NCI-H1105 (cell line): Measurements from ENCODE around the gene HDAC6.
"Not testable (repeated sequence)": the region's sequence is repeated elsewhere in the genome, so short reads cannot be mapped to it uniquely, and the experiment has no call there.

Experiments used
- DNase-seq: peaks from one replicate; lab custom pipeline; 2025; lab: John Stamatoyannopoulos, UW

The HDAC6 gene

DNA sequence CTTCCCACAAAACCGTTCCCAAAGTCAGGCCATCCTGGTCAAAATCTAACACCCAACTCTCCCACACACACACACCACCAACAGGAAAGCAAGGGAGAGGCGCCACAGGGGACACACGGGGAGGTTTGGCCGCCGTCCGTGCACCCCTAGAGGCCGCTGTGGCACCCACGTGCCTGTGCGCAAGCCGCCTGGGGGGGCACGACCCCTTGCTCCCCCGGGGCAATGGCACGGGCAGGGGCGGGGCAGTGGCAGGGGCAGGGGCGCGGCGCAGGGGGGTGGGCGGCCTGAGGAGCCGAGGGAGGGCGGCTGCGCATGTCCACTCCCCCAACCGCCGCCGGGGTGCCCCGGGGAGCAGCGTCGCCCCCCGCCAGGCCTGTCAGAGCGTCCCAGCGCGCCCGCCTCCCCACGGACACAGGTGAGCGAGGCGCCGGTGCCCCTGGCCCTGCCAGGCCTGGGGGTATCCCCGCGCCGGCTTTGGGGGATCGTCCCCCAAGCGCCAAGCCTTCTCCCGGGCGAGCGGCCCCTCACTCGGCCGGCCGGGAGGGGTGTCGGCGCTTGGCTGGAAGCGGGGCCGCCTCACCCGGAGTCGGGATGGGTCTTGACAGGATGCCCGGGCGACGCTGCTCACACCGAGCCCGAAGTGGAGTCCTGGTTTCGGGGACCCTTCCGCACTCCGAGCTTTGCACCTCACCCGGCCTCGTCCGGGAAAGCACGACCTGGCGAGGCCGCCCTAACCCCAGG, 24.4 kb downstream of the HDAC6 start, which contains the start of gene ERAS:
ERAS (plus strand) TSS at position 379 of the 741 bp plus-strand sequence. CDS start 2,611 bp downstream, outside the sequence.
- DNase-seq, result no peak

DNA sequence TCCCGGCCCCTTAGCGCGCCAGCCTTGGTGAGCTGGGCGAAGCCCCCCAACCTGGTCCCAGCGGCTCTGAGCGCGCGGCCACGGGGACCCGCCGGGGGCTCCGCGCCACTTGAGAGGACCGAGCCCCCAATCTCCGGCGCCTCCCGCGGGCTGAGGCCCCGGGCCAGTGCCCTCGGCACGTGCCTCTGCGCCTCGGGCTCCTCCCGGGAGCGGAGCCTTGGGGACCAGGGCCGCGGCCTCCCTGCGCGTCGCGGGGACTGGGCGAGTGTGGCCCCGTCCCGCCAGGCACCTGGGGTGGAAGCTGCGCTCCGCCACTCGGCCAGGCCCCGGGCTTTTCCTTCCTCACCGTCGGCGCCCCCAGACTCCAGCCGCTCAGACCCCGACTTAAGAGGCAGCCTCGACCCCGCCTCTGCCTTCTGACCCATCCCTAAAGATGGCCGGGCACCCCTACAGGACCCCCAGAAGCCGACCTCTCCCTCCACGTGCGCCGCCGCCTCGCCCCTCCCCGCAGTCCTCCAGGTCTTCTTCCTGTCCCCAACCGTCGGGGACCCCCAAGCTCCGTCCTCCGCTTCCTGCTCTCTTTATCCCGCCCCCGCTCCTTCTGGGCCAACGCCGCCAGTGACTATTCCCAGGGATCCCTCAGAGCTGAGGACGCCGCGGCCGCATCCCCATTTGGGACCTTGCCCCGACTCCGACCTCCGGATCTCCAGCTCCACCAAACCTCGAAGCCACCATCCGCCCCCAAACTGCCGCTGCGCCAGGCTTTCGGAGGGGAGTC, 25.2 kb downstream of the HDAC6 start:
- no peak for DNase-seq

DNA sequence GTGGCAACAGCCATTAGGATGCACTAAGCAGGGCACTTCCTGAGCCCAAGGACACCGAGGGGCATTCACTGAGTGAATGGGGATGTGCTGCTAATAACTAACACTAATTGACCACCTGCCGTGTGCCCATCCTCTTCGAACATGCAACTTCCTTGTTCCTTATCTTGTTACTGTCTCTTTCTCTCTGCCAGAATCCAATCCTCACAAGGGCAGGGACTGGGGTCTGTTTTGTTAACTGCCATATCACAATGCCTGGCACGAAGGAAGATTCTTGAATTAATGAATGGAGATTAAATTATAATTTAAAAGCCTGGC, 25.7 kb downstream of the HDAC6 start:
- DNase-seq, result no peak

DNA sequence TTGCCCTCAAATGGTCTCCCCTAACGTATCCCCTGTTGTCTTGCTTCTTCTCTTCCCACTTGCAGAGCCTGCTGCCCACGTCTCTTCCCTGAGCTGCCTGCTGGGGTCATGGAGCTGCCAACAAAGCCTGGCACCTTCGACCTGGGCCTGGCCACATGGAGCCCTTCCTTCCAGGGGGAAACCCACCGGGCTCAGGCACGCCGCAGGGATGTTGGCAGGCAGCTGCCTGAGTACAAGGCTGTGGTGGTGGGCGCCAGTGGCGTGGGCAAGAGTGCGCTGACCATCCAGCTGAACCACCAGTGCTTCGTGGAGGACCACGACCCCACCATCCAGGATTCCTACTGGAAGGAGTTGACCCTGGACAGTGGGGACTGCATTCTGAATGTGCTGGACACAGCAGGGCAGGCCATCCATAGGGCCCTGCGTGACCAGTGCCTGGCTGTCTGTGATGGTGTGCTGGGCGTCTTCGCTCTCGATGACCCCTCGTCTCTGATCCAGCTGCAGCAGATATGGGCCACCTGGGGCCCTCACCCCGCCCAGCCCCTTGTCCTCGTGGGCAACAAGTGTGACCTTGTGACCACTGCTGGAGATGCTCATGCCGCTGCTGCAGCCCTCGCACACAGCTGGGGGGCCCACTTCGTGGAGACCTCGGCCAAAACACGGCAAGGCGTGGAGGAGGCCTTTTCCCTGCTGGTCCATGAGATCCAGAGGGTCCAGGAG, 27.3 kb downstream of the HDAC6 start:
- DNase-seq, result no peak

DNA sequence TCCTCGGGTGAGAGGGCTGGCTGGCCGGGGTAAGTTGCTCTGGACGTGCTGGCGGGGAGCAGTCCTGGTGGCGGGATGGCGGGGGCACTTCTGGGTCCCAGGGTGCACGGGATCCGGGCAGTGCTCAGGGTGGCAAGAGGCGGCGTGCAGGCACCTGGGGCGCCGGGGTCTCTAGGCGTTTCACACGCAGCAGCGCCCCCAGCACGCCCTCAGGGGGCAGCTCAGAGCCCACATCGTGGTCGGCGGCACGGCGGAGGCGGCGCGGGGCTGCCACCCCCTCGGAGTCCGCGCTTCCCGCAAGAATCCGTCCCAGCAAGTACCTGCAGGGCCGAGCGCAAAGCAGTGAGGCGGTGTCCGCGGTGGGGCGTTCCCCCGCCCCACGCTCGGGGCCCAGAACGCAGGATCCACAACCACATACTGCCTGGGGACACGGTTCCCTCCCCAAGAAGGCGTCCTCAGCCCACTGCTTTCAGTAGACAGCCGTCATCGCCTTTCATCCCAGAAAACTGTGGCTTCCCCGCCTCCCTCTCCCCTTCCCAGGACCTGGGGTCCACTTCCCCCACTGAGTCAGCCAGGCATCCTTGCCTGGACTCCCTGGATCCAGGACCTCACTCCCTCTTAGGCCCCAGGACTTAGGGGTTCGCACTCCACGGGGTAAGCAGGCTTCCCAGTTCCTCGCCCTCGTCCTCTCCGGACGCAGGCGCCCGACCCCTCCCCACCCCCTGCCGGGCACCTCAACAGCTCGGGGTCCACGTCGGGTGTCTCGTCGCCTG, 29.5 kb downstream of the HDAC6 start:
- DNase-seq, result no peak

DNA sequence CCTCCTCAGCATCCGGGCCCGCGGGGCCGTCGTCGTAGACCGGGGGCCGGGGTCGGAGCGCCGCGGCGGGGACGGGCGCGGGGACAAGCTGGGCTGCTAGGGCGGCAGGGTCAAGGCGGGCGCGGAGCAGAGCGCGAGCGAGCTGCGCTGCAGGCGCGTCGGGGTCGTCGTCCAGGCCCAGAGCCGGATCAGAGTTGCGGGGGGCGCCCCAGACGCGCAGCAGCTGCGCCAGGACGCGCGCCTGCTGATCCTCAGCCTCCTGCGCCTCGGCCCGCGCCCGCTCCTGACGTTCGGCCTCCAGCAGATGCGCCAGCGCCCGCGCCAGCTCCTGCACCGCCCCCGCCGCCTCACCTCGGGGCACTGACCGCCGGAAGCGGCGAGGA, 30.0 kb downstream of the HDAC6 start:
- DNase-seq, result no peak

DNA sequence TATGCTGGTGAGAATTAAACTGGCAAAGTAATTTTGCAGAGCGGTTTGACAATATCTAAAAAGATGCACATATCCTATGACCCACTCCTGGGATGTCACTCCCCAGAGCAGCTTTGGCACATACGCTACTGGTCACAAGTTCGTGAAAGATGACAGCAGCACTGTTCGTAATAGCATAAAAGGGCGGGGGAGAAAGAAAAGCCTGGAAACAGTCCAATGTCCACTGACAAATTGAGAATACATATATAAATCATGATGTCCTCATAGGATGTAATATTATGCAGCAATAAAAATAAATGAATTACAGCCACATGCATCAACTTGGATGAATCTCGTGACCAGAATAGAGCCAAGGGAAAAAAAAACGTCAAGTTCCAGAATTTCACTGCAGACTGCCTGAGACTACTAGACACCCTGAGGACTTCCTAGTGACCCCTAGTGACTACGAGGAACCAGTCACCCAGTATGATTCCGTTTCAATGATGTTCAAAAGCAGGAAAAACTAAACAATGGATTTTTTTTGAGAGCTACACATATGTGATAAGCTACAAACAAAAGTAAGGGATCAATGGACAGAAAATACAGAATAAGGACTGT, 31.8 kb downstream of the HDAC6 start:
- DNase-seq, result no peak

DNA sequence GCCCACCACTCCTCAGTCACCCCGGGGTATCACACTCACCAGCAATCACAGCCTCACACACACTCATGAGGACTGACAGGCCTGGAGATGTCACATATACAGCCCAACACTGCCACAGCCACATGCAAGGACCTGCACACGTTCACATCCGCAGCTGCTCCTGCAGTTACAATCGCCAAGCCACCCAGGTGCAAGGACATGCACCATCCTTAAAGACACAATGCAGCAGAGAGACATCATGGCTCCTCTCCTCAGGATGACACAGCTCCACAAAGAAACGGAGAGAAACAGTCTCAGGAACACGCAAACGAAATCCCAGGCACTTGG, 32.5 kb downstream of the HDAC6 start:
- no peak for DNase-seq

DNA sequence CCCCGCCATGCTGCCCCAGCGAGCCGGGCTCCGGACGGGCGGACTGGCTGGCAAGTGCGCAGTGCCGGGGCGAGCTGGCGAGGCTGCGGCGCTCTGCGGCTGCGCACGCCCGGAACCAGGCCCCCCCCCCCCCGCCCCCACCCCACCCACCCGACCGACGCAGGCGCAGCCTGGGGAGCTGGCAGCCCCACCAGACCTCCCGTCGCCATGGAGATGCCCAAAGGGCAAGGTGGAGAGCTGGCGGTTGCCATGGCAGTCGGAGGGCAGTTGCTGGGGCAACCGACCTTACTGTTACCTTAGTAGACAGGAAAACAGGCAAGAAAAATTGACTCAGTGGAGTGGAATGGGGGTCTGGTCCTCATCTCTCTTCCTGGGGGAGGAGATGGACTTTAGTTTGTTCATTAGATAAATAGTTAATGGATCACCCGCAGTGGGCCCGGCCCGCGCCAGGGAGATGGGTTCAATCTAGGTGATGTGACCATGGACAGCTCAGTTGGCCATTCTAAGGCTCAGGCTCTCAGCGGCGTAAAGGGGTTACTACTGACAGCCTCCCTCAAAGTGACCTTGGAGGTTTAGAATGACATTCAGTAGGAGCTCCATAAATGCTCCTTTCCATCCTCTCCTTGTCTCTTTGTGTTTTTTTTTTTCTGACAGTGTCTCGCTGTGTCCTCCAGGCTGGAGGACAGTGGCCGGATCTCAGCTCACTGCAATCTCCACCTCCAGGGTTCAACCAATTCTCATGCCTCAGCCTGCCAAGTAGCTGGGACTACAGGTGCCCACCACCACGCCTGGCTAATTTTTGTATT, 33.9 kb downstream of the HDAC6 start, which contains the start of gene PCSK1N:
PCSK1N (minus strand) TSS at position 87 of the 806 bp plus-strand sequence; CDS start at position 9, 78 bp downstream.
- DNase-seq, result peak; percentile 90

DNA sequence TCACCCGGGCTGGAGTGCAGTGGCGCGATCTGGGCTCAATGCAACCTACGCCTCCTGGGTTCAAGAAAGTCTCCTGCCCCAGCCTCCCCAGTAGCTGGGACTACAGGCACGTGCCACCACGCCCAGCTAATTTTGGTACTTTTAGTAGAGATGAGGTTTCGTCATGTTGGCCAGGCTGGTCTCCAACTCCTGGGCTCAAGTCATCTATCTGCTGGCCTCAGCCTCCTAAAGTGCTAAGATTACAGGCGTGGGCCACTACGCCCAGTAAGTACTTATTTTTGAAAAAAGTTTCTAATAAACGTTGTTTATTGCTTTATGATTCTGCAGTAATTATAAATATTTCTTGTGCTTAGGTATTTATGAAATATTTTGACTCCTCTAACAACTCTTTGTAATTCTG, 37.8 kb downstream of the HDAC6 start:
- no peak for DNase-seq

DNA sequence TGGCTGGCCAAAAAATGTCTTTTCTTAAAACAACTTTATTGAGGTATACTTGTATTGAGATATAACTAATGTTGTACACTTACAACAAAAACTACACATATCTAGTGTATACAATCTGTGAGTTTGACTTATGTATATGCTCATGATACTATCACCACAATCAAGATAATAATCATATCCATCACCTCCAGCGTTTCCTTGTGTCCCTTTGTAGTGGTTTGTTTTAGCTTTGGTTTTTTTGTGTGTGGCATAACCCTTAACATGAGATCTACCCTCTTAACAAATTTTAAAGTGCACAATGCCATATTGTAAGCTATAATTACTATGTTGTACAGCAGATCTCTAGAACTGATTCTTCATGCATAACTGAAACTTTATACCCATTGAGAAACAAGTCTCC, 47.0 kb downstream of the HDAC6 start:
- DNase-seq, result no peak

DNA sequence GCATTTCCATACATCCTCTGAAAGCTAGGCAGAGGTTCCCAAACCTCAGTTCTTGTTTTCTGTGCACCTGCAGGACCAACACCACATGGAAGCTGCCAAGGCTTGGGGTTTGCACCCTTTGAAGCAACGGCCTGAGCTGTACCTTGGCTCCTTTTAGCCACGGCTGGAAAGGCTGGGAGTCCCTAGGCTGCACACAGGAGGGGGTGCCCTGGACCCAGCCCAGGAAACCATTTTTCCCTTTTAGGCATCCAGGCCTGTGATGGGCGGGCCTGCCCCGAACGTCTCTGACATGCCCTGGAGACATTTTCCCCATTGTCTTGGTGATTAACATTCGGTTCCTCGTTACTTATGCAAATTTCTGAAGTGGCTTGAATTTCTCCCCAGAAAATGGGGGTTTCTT, 51.0 kb downstream of the HDAC6 start:
- DNase-seq, result no peak

DNA sequence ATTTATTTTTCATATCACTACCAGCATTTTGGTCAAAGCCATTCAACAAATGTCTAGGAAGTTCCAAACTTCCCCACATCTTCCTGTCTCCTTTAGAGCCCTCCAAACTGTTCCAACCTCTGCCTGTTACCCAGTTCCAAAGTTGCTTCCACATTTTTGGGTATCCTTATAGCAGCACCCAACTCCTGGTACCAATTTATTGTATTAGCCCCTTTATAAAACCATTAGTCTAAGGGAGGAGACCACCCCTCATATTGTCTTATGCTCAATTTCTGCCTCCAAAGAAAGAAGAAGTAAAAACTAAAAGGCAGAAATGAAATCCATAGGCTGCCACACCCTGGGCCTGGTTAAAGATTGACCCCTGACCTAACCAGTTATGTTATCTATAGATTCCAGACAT, 51.6 kb downstream of the HDAC6 start:
- not testable (repeated sequence) for DNase-seq

DNA sequence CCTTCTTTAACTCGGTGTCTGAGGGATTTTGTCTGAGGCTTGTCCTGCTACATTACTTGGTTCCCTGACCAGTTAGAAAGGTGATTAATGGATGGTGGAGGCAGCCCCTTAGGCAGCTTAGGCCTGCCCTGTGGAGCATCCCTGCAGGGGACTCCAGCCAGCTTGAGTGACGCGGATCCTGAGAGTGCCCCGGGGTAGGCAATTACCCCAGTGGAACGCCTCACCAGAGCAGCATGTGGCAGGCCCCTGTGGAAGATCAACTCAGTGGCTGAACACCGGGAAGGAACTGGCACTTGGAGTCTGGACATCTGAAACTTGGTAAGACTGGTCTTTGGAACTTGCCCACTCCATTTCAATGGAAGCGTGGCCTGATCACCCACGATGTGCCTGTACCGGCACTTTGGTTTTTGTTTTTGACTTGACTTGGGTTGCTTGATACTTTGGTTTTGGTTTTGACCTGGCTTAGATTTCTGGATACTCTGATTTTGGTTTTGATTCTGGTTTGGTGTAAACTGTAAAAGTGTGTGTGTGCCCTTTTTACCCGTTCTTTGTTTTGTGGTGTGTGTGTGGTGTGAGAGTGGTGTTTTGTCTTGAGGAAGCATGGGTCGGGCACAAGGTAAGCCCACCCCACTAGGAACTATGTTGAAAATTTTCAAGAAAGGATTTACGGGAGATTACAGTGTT, 52.4 kb downstream of the HDAC6 start:
- DNase-seq, result not testable (repeated sequence)

DNA sequence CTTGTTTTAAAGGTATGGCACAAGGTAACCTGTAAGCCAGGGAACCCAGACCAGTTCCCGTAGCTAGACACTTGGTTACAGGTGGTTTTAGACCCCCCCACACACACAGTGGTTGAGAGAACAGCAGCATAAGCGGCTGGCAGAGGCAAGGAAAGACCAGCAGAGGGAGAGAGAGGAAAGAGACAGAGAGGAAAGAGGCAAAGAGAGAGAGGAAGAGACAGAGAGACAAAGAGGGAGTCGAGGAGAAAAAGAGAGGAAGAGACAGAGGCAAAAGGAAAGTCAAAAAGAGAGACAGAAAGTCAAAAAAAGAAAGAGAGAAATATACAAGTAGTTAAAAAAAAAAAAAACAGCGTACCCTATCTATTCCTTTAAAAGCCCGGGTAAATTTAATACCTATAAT, 53.0 kb downstream of the HDAC6 start:
- no peak for DNase-seq

DNA sequence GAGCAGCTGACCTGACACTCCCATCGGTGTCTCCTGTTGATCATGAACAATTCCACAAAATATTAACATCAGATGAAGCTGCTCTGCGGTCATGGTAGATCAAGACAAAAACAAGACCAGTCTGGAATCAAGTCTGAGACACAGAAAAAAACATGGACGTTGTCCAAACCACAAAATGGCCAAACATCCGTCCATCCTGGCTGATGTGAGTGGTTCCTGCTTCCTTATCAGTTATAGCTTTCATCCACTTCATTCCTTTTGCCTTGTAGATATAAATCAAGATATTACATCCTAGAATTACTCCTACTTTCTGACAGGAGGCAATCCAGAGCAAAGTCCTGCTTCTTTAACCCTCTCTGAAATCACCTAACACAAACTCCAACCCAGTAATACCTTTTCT, 62.3 kb downstream of the HDAC6 start:
- DNase-seq, result no peak

DNA sequence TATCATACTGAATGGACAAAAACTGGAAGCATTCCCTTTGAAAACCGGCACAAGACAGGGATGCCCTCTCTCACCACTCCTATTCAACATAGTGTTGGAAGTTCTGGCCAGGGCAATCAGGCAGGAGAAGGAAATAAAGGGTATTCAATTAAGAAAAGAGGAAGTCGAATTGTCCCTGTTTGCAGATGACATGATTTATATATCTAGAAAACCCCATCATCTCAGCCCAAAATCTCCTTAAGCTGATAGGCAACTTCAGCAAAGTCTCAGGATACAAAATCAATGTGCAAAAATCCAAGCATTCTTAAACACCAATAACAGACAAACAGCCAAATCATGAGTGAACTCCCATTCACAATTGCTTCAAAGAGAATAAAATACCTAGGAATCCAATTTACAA, 70.2 kb downstream of the HDAC6 start:
- DNase-seq, result not testable (repeated sequence)
